GM10847 (cell line): Measurements from ENCODE around the gene TMX4.

Experiments
- POLR2A ChIP-seq: IDR thresholded peaks from 2 replicates; pipeline ENCODE4 v1.6.1; 2011; ENCODE audit not compliant: insufficient read length; ENCODE audit errors: extremely low read depth

Gene TMX4

GRCh38 chr20:8019246-8019997 lies at the start of gene TMX4:
Gene TMX4, minus strand, starts transcription at chr20:8019761. Its CDS starts 148 bp downstream, at chr20:8019613.
- peak; percentile 85 for TF ChIP-seq POLR2A

GRCh38 chr20:8067082-8067481 lies 47.5 kb upstream of the TMX4 start:
- TF ChIP-seq POLR2A = no peak

- TF ChIP-seq POLR2A = no peak
Observed at GRCh38 chr20:8066662-8067061, 47.1 kb upstream of the TMX4 start.

- no peak for TF ChIP-seq POLR2A
Observed at GRCh38 chr20:8065691-8066090, 46.1 kb upstream of the TMX4 start.

- no peak for TF ChIP-seq POLR2A
Observed at GRCh38 chr20:8062756-8063155, 43.2 kb upstream of the TMX4 start.

GRCh38 chr20:8061861-8062518 lies 42.4 kb upstream of the TMX4 start:
- no peak for TF ChIP-seq POLR2A

GRCh38 chr20:8060977-8061376 lies 41.4 kb upstream of the TMX4 start:
- no peak for TF ChIP-seq POLR2A

GRCh38 chr20:8057871-8058270 lies 38.3 kb upstream of the TMX4 start:
- TF ChIP-seq POLR2A = no peak

- TF ChIP-seq POLR2A = no peak
Observed at GRCh38 chr20:8055096-8055495, 35.5 kb upstream of the TMX4 start.

GRCh38 chr20:8050157-8050837 lies 30.7 kb upstream of the TMX4 start:
- no peak for TF ChIP-seq POLR2A

- TF ChIP-seq POLR2A = no peak
Observed at GRCh38 chr20:8049310-8049709, 29.7 kb upstream of the TMX4 start.

- no peak for TF ChIP-seq POLR2A
Observed at GRCh38 chr20:8045946-8046345, 26.4 kb upstream of the TMX4 start.

GRCh38 chr20:8043687-8044282 lies 24.2 kb upstream of the TMX4 start:
- TF ChIP-seq POLR2A = no peak

GRCh38 chr20:8039042-8039441 lies 19.5 kb upstream of the TMX4 start:
- no peak for TF ChIP-seq POLR2A

GRCh38 chr20:8036771-8037170 lies 17.2 kb upstream of the TMX4 start:
- no peak for TF ChIP-seq POLR2A

- TF ChIP-seq POLR2A = no peak
Observed at GRCh38 chr20:8033151-8033841, 13.7 kb upstream of the TMX4 start.

- TF ChIP-seq POLR2A = no peak
Observed at GRCh38 chr20:8032499-8032898, 12.9 kb upstream of the TMX4 start.
